OCI-LY1 (cell line): ENCODE measurements around the gene IL21R.
"Not testable (repeated sequence)": the region's sequence is repeated elsewhere in the genome, so short reads cannot be mapped to it uniquely, and the experiment has no call there.

Experiments
- H2AFZ ChIP-seq: fragments of 200-600 bp; sonication (generic), shearing (Covaris generic); 2 replicates; pipeline ENCODE4 v1.6.0; 2014; ENCODE audit warnings: antibody characterized with exemption, mild to moderate bottlenecking, low read length
- H3F3A ChIP-seq: fragments of 200-600 bp; sonication (generic), shearing (Covaris generic); 2 replicates; pipeline ENCODE4 v1.6.0; 2014; ENCODE audit warnings: mild to moderate bottlenecking, antibody characterized with exemption, low read length, moderate library complexity; ENCODE audit not compliant: insufficient read depth
- H3K27ac ChIP-seq: fragments of 200-600 bp; sonication (generic); 2 replicates; pipeline ENCODE4 v1.5.1; 2014; ENCODE audit warnings: low read length, mixed run types, mild to moderate bottlenecking, low read depth; ENCODE audit not compliant: poor library complexity, severe bottlenecking
- H3K27me3 ChIP-seq: fragments of 200-600 bp; sonication (generic); 2 replicates; pipeline ENCODE4 v1.6.0; 2014; ENCODE audit warnings: antibody characterized with exemption, mild to moderate bottlenecking, low read length, moderate library complexity; ENCODE audit not compliant: insufficient read depth
- H3K36me3 ChIP-seq: fragments of 200-600 bp; sonication (generic); 2 replicates; pipeline ENCODE4 v1.6.1; 2014; ENCODE audit warnings: mild to moderate bottlenecking, antibody characterized with exemption, low read length, moderate library complexity, mixed read lengths; ENCODE audit not compliant: insufficient read depth
- H3K4me1 ChIP-seq: fragments of 200-600 bp; sonication (generic); 2 replicates; pipeline ENCODE4 v1.5.1; 2014; ENCODE audit warnings: mild to moderate bottlenecking, low read length, moderate library complexity; ENCODE audit not compliant: insufficient read depth, severe bottlenecking
- H3K4me2 ChIP-seq: fragments of 200-600 bp; sonication (generic), shearing (Covaris generic); 2 replicates; pipeline ENCODE4 v1.6.1; 2014; ENCODE audit warnings: low read length
- H3K4me3 ChIP-seq: fragments of 200-600 bp; sonication (generic); 2 replicates; pipeline ENCODE4 v1.5.1; 2014; ENCODE audit warnings: low read length, low read depth, mild to moderate bottlenecking, mixed read lengths; ENCODE audit not compliant: poor library complexity, severe bottlenecking
- H3K79me2 ChIP-seq: fragments of 200-600 bp; shearing (Covaris generic); 2 replicates; pipeline ENCODE4 v1.6.1; 2016; ENCODE audit warnings: mixed run types, low read length, mixed read lengths; ENCODE audit not compliant: insufficient read depth
- H3K9ac ChIP-seq: fragments of 200-600 bp; sonication (generic), shearing (Covaris generic); 2 replicates; pipeline ENCODE4 v1.6.1; 2014; ENCODE audit warnings: mild to moderate bottlenecking, low read length, mixed read lengths
- H3K9me2 ChIP-seq: fragments of 200-600 bp; sonication (generic), shearing (Covaris generic); 2 replicates; pipeline ENCODE4 v1.6.1; 2014; ENCODE audit warnings: low read depth, mild to moderate bottlenecking, low read length, mixed read lengths
- H3K9me3 ChIP-seq: fragments of 200-600 bp; shearing (Covaris generic); 2 replicates; pipeline ENCODE4 v1.6.1; 2014; ENCODE audit warnings: low read length, mixed read lengths
- H4K20me1 ChIP-seq: fragments of 200-600 bp; sonication (generic), shearing (Covaris generic); 2 replicates; pipeline ENCODE4 v1.6.0; 2016; ENCODE audit warnings: mild to moderate bottlenecking, low read length; ENCODE audit not compliant: insufficient read depth
- CTCF ChIP-seq: fragments of 200-600 bp; sonication (generic), shearing (Covaris generic); IDR thresholded peaks from 2 replicates; pipeline ENCODE4 v1.5.1; 2017; ENCODE audit warnings: mild to moderate bottlenecking, antibody characterized with exemption, low read length, moderate library complexity, mixed read lengths
- EZH2 ChIP-seq: fragments of 200-600 bp; sonication (generic), shearing (Covaris generic); IDR thresholded peaks from 2 replicates; pipeline ENCODE4 v1.8.0; 2017; ENCODE audit warnings: borderline replicate concordance, mixed run types, mild to moderate bottlenecking, antibody characterized with exemption, low read length, moderate library complexity, mixed read lengths

Gene IL21R

GRCh38 chr16:27408012-27408601 is 6.1 kb downstream of the IL21R start:
- H3K9ac ChIP-seq: no peak overlapping the region
- no peak overlapping the region for H2AFZ ChIP-seq
- H3K27me3 ChIP-seq: no peaks in the 10 kb centered on the region; the same call in 1 of the 2 replicates
- peaks cover 14% of the 10 kb centered on the region for H3K4me1 ChIP-seq
- no peak overlapping the region for H3K4me3 ChIP-seq
- H3K27ac ChIP-seq: no peak overlapping the region
- H3K36me3 ChIP-seq: no peaks in the 10 kb centered on the region; the same call in 1 of the 2 replicates
- no peaks in the 10 kb centered on the region for H3K9me2 ChIP-seq
- no peaks in the 10 kb centered on the region for H4K20me1 ChIP-seq
- no peaks in the 10 kb centered on the region for H3K9me3 ChIP-seq
- no peak overlapping the region for H3K4me2 ChIP-seq
- H3F3A ChIP-seq: no peaks in the 10 kb centered on the region
- no peaks in the 10 kb centered on the region for H3K79me2 ChIP-seq
- no peak for TF ChIP-seq CTCF
- TF ChIP-seq EZH2: no peak

- H3F3A ChIP-seq: no peaks in the 10 kb centered on the region
- H3K9me2 ChIP-seq: no peaks in the 10 kb centered on the region
- peaks cover 9% of the 10 kb centered on the region for H3K4me1 ChIP-seq
- H4K20me1 ChIP-seq: no peaks in the 10 kb centered on the region
- H3K4me2 ChIP-seq: no peak overlapping the region
- H3K9ac ChIP-seq: no peak overlapping the region
- TF ChIP-seq EZH2 (no peak), CTCF (no peak)
- no peaks in the 10 kb centered on the region; the same call in 1 of the 2 replicates for H3K36me3 ChIP-seq
- H3K27me3 ChIP-seq: no peaks in the 10 kb centered on the region; the same call in 1 of the 2 replicates
- H3K9me3 ChIP-seq: no peaks in the 10 kb centered on the region
- H3K27ac ChIP-seq: no peak overlapping the region
- no peak overlapping the region for H3K4me3 ChIP-seq
- no peak overlapping the region for H2AFZ ChIP-seq
- H3K79me2 ChIP-seq: no peaks in the 10 kb centered on the region
These were observed 6.6 kb downstream of the IL21R start for GRCh38 chr16:27408602-27409031.

- not testable (repeated sequence) for H4K20me1 ChIP-seq, H3K4me1 ChIP-seq, H3K27ac ChIP-seq, H3K9me2 ChIP-seq, H3K9me3 ChIP-seq, H3K9ac ChIP-seq, H3K4me2 ChIP-seq, H3K36me3 ChIP-seq, H3F3A ChIP-seq, H3K79me2 ChIP-seq, H2AFZ ChIP-seq, H3K4me3 ChIP-seq, H3K27me3 ChIP-seq
These were observed 8.0 kb downstream of the IL21R start for GRCh38 chr16:27409958-27410357.

- Histone ChIP-seq H3K27ac (no peak overlapping the region), H3K9ac (no peak overlapping the region), H3K4me3 (no peak overlapping the region), H3F3A (no peaks in the 10 kb centered on the region), H3K4me1 (peaks cover 6% of the 10 kb centered on the region), H3K79me2 (no peaks in the 10 kb centered on the region), H3K4me2 (no peak overlapping the region), H3K36me3 (no peaks in the 10 kb centered on the region; the same call in 1 of the 2 replicates), H3K9me3 (no peaks in the 10 kb centered on the region), H3K9me2 (no peaks in the 10 kb centered on the region), H2AFZ (no peak overlapping the region; the same call in 1 of the 2 replicates), H3K27me3 (no peaks in the 10 kb centered on the region), H4K20me1 (no peaks in the 10 kb centered on the region)
- TF ChIP-seq EZH2 (no peak), CTCF (no peak)
These were observed 8.8 kb downstream of the IL21R start for GRCh38 chr16:27410761-27411160.
